HG03159 (cell line): ENCODE results near the gene DYRK1A.

Experiments
- ATAC-seq: cut with Tn5 transposase; IDR thresholded peaks from one replicate; pipeline ENCODE4 v1.9.1; 2021; ENCODE audit warnings: mild to moderate bottlenecking, moderate library complexity; ENCODE audit not compliant: unreplicated experiment

The DYRK1A gene

GRCh38 chr21:37364722-37365121 lies 1.9 kb upstream of the DYRK1A start:
- no peak for ATAC-seq

GRCh38 chr21:37365517-37366481 lies 774 bp upstream of the DYRK1A start:
- ATAC-seq: peak; percentile 31

- ATAC-seq: no peak
Measured at GRCh38 chr21:37367336-37367702, 746 bp downstream of the DYRK1A start.

- ATAC-seq: no peak
Measured at GRCh38 chr21:37367703-37368540, 1.3 kb downstream of the DYRK1A start.

- ATAC-seq: no peak
Measured at GRCh38 chr21:37368541-37369279, 2.1 kb downstream of the DYRK1A start.

GRCh38 chr21:37369307-37369854 lies 2.8 kb downstream of the DYRK1A start:
- no peak for ATAC-seq

GRCh38 chr21:37370152-37371040 lies 3.8 kb downstream of the DYRK1A start:
- no peak for ATAC-seq

- no peak for ATAC-seq
Measured at GRCh38 chr21:37371041-37371397, 4.4 kb downstream of the DYRK1A start.

- no peak for ATAC-seq
Measured at GRCh38 chr21:37372127-37372731, 5.7 kb downstream of the DYRK1A start.

- ATAC-seq: no peak
Measured at GRCh38 chr21:37372951-37373350, 6.4 kb downstream of the DYRK1A start.

GRCh38 chr21:37373539-37373938 lies 7.0 kb downstream of the DYRK1A start:
- no peak for ATAC-seq

- ATAC-seq: no peak
Measured at GRCh38 chr21:37374027-37374426, 7.5 kb downstream of the DYRK1A start.

- ATAC-seq: no peak
Measured at GRCh38 chr21:37375866-37376574, 9.4 kb downstream of the DYRK1A start.

- no peak for ATAC-seq
Measured at GRCh38 chr21:37378700-37379139, 12.1 kb downstream of the DYRK1A start.

GRCh38 chr21:37380349-37381323 lies 14.1 kb downstream of the DYRK1A start:
- ATAC-seq: no peak

GRCh38 chr21:37381883-37382585 lies 15.5 kb downstream of the DYRK1A start:
- no peak for ATAC-seq

GRCh38 chr21:37383086-37383485 lies 16.5 kb downstream of the DYRK1A start:
- ATAC-seq: no peak
